Breast epithelium (tissue), 4 donors: Measurements from ENCODE around the gene GAB3. TPM values are rescaled to one million over a fixed set of nuclear protein-coding genes. Genes with fewer than 3 reads are reported as not detected.
"Not testable (repeated sequence)": the region's sequence is repeated elsewhere in the genome, so short reads cannot be mapped to it uniquely, and the experiment has no call there.

Experiments used
- DNase-seq, 2 donors: peaks; one replicate each; pipeline ENCODE4 v3.0.0-alpha.2; 2019; ENCODE audit warnings: low spot score in 2 of 2
- H3K27ac ChIP-seq, 2 donors: fragments of 200-600 bp; sonication (generic) in 1 of 2; one replicate each; pipeline ENCODE4 v1.5.1; 2016 to 2019; ENCODE audit warnings: mild to moderate bottlenecking in 1 of 2
- H3K27me3 ChIP-seq, 2 donors: fragments of 200-600 bp; sonication (generic) in 1 of 2; one replicate each; pipeline versions ENCODE4 v1.5.1 to v1.6.0; 2017 to 2019; ENCODE audit warnings: control low read depth in 1 of 2, mild to moderate bottlenecking in 1 of 2
- H3K36me3 ChIP-seq: fragments of 200-600 bp; one replicate; pipeline ENCODE4 v1.5.1; 2019
- H3K4me1 ChIP-seq, 2 donors: fragments of 200-600 bp; sonication (generic); one replicate each; pipeline ENCODE4 v1.5.1; 2016 to 2019; ENCODE audit warnings: control low read depth in 1 of 2
- H3K4me3 ChIP-seq, 3 donors: fragments of 200-600 bp; sonication (generic); 1 replicate in 2 of 3; 2 replicates in 1 of 3; pipeline ENCODE4 v1.5.1; 2016 to 2019; ENCODE audit warnings: mild to moderate bottlenecking in 3 of 3, moderate library complexity in 2 of 3
- H3K9me3 ChIP-seq, 2 donors: fragments of 200-600 bp; sonication (generic) in 1 of 2; one replicate each; pipeline ENCODE4 v1.5.1; 2016 to 2019; ENCODE audit warnings: control low read depth in 1 of 2
- POLR2A ChIP-seq: fragments of 450-650 bp; IDR thresholded peaks from one replicate; pipeline ENCODE4 v1.6.1; 2016; ENCODE audit warnings: antibody characterized with exemption, mild to moderate bottlenecking, moderate library complexity
- POLR2AphosphoS5 ChIP-seq, 3 donors: sonication (generic); formaldehyde crosslinking; IDR thresholded peaks; one replicate each; pipeline ENCODE4 v1.6.1; 2017; ENCODE audit warnings: antibody characterized with exemption in 3 of 3
- intact Hi-C: fragments of 100-400 bp; cut with DNase I; formaldehyde crosslinking; loops from one replicate; pipeline ENCODE4 v1.15.1; 2023; ENCODE audit warnings: low total_unique reads
- total RNA-seq, 3 donors: library from RNA; depleted of rRNA; stranded (reverse); fragments of >200 nt; gene quantifications; one replicate each; pipeline ENCODE4 v1.1.0, GENCODE V29; 2016
- TF ChIP-seq, protein P1 (sequence below), 3 donors: fragments of 450-650 bp; IDR thresholded peaks; one replicate each; pipeline ENCODE4 v1.5.1; 2016 to 2017; ENCODE audit warnings: antibody characterized with exemption in 3 of 3, mild to moderate bottlenecking in 3 of 3, moderate library complexity in 3 of 3

GAB3 gene
- total RNA-seq, 3 donors from 2014 or later = 3.9 to 8.5 (median 5.3) TPM

- intact Hi-C loops = no loop called here
- no peak overlapping the region for H3K4me3 ChIP-seq
- no peak for DNase-seq
Measured at GRCh38 chrX:154655786-154656185, 95.1 kb downstream of the GAB3 start.

DNA sequence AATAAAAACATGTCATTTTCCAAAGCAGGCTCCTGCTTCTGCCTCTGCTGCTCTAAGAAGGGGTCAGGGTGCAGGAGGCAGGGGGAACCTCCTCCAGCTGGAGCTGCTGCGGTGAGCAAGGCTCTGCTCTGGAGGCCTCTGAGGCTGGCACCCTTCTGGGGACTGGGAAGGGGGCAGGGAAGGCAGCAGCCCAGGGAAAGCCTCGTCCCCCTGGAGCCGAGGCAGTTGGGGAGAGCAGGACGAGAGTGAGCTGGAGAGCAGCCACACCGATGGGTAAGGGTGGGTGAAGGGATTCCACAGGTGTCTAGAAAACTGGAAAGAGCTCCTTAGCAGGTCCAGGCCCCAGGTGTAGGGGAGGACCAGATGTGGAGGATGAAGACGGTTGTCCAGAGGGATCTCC lies 95.5 kb downstream of the GAB3 start:
- H3K27ac ChIP-seq = no peak overlapping the region
- intact Hi-C loops = no loop called here
- no peaks in the 10 kb centered on the region for H3K36me3 ChIP-seq
- peaks cover 0 to 13% of the 10 kb centered on the region in 2 donors for H3K27me3 ChIP-seq
- no peak for DNase-seq
- H3K4me1 ChIP-seq = no peaks in the 10 kb centered on the region
- H3K9me3 ChIP-seq = no peaks in the 10 kb centered on the region
- TF ChIP-seq, protein P1, sequence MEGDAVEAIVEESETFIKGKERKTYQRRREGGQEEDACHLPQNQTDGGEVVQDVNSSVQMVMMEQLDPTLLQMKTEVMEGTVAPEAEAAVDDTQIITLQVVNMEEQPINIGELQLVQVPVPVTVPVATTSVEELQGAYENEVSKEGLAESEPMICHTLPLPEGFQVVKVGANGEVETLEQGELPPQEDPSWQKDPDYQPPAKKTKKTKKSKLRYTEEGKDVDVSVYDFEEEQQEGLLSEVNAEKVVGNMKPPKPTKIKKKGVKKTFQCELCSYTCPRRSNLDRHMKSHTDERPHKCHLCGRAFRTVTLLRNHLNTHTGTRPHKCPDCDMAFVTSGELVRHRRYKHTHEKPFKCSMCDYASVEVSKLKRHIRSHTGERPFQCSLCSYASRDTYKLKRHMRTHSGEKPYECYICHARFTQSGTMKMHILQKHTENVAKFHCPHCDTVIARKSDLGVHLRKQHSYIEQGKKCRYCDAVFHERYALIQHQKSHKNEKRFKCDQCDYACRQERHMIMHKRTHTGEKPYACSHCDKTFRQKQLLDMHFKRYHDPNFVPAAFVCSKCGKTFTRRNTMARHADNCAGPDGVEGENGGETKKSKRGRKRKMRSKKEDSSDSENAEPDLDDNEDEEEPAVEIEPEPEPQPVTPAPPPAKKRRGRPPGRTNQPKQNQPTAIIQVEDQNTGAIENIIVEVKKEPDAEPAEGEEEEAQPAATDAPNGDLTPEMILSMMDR (IDR thresholded peaks at IDR 0.05) = no peak
- TF ChIP-seq POLR2A (no peak), POLR2AphosphoS5 (IDR thresholded peaks at IDR 0.05) (no peak)
- H3K4me3 ChIP-seq = no peak overlapping the region

More at GRCh38 chrX:154655786-154656185, 95.1 kb downstream of the GAB3 start:
- Histone ChIP-seq H3K27me3 (peaks cover 0 to 13% of the 10 kb centered on the region in 2 donors), H3K4me1 (no peaks in the 10 kb centered on the region), H3K27ac (no peak overlapping the region), H3K9me3 (no peaks in the 10 kb centered on the region), H3K36me3 (no peaks in the 10 kb centered on the region)
- TF ChIP-seq POLR2AphosphoS5 (IDR thresholded peaks at IDR 0.05) (no peak), POLR2A (no peak)
- TF ChIP-seq, protein P1 (IDR thresholded peaks at IDR 0.05) = no peak

DNA sequence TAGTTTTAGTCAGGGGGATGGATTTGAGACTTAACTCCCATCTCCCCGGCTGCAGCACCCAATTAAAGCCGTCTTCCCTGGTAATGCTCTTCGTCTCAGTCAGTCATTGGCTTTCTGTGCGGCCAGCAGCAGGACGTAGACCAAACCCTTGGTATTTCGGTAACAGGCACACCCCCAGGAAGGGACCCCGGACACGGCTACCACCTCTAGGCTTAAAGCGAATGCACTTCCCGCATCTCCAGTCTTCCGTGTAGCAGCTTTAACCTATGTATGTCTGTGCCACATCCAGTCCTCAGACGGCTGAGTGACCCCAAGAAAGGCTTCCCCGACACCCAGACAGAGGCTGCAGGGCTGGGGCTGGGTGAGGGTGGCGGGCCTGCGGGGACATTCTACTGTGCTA lies 96.0 kb downstream of the GAB3 start:
- no peaks in the 10 kb centered on the region for H3K9me3 ChIP-seq
- no peaks in the 10 kb centered on the region for H3K4me1 ChIP-seq
- no peak overlapping the region for H3K27ac ChIP-seq
- H3K4me3 ChIP-seq = no peak overlapping the region
- intact Hi-C loops = no loop called here
- no peaks in the 10 kb centered on the region for H3K36me3 ChIP-seq
- DNase-seq = no peak
- TF ChIP-seq, protein P1 (IDR thresholded peaks at IDR 0.05) = no peak
- no peak for TF ChIP-seq POLR2A
- TF ChIP-seq POLR2AphosphoS5 (IDR thresholded peaks at IDR 0.05) = no peak
- H3K27me3 ChIP-seq = peaks cover 0 to 11% of the 10 kb centered on the region in 2 donors

- no peak overlapping the region for H3K27ac ChIP-seq
- TF ChIP-seq POLR2A (no peak), POLR2AphosphoS5 (IDR thresholded peaks at IDR 0.05) (no peak)
- TF ChIP-seq, protein P1 (IDR thresholded peaks at IDR 0.05) = no peak
- no peak overlapping the region for H3K4me3 ChIP-seq
- H3K36me3 ChIP-seq = no peaks in the 10 kb centered on the region
- H3K9me3 ChIP-seq = no peaks in the 10 kb centered on the region
- intact Hi-C loops = no loop called here
- H3K27me3 ChIP-seq = peaks cover 0 to 10% of the 10 kb centered on the region in 2 donors
- DNase-seq = no peak
- H3K4me1 ChIP-seq = no peaks in the 10 kb centered on the region
Measured at GRCh38 chrX:154654372-154654771, 96.5 kb downstream of the GAB3 start.

DNA sequence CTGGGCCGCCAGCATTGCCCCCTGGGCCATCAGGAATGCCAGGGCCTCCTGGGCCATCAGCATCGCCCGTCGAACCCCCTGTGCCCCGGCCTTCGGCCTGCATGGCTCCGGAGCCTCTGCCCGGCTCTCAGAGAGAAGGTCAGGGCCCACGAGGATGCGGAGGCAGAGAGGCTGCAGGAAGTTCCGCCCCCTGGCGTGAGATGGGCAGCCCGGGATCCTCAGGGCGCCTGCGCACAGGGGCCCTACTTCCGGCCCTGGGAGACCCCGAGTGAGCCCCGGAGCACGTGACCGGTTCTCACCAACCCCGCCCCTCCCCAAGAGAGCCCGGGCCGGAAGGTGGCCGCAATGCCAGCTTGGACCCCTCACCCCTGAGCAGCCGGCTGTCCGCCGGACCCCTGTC lies 97.5 kb downstream of the GAB3 start, which contains the start of gene CTAG2:
Gene CTAG2, minus strand, starts transcription at position 167 of the 400 bp plus-strand sequence. Its CDS starts 64 bp downstream, at position 103.
- intact Hi-C loops, H3K4me1 ChIP-seq: not testable (repeated sequence)

GRCh38 chrX:154653048-154653401 lies 97.9 kb downstream of the GAB3 start:
- H3K27me3 ChIP-seq = peaks cover 0 to 16% of the 10 kb centered on the region in 2 donors
- no peaks in the 10 kb centered on the region for H3K4me1 ChIP-seq
- H3K27ac ChIP-seq = no peak overlapping the region
- intact Hi-C loops = no loop called here
- H3K4me3 ChIP-seq = no peak overlapping the region
- TF ChIP-seq, protein P1 (IDR thresholded peaks at IDR 0.05) = no peak
- no peak for TF ChIP-seq POLR2A
- TF ChIP-seq POLR2AphosphoS5 (IDR thresholded peaks at IDR 0.05) = no peak
- H3K9me3 ChIP-seq = no peaks in the 10 kb centered on the region
- DNase-seq = no peak
- H3K36me3 ChIP-seq = no peaks in the 10 kb centered on the region

More for the DNA sequence above, 97.5 kb downstream of the GAB3 start, which contains the start of gene CTAG2:
- DNase-seq, H3K27ac ChIP-seq, H3K4me3 ChIP-seq, H3K36me3 ChIP-seq, H3K9me3 ChIP-seq: not testable (repeated sequence)
- peaks cover 0 to 16% of the 10 kb centered on the region in 2 donors for H3K27me3 ChIP-seq
